DOHH2 (cell line): Measurements from ENCODE around the gene UTY.

Experiments used
- H3F3A ChIP-seq: fragments of 200-600 bp; sonication (generic), shearing (Covaris generic); 2 replicates; pipeline ENCODE4 v1.6.0; 2016; ENCODE audit warnings: antibody characterized with exemption, mild to moderate bottlenecking; ENCODE audit not compliant: control insufficient read depth, insufficient read depth
- H3K27ac ChIP-seq: fragments of 200-600 bp; sonication (generic); 2 replicates; pipeline ENCODE4 v1.5.1; 2014; ENCODE audit warnings: low read depth, mild to moderate bottlenecking, low read length, moderate library complexity
- H3K27me3 ChIP-seq: fragments of 200-600 bp; sonication (generic); 2 replicates; pipeline ENCODE4 v1.6.1; 2014; ENCODE audit warnings: mild to moderate bottlenecking, low read length, mixed read lengths; ENCODE audit not compliant: control insufficient read depth
- H3K36me3 ChIP-seq: fragments of 200-600 bp; sonication (generic); 2 replicates; pipeline ENCODE4 v1.6.1; 2014; ENCODE audit warnings: mild to moderate bottlenecking, low read length, moderate library complexity, mixed read lengths; ENCODE audit not compliant: control insufficient read depth
- H3K4me1 ChIP-seq: fragments of 200-600 bp; sonication (generic); 2 replicates; pipeline ENCODE4 v1.6.1; 2014; ENCODE audit warnings: mild to moderate bottlenecking, low read length, mixed read lengths; ENCODE audit not compliant: control insufficient read depth
- H3K4me2 ChIP-seq: fragments of 200-600 bp; sonication (generic); 2 replicates; pipeline ENCODE4 v1.6.0; 2014; ENCODE audit warnings: mild to moderate bottlenecking, low read length, moderate library complexity
- H3K4me3 ChIP-seq: fragments of 200-600 bp; sonication (generic); 2 replicates; pipeline ENCODE4 v1.5.1; 2014; ENCODE audit warnings: mild to moderate bottlenecking, low read length, mixed read lengths
- H3K79me2 ChIP-seq: fragments of 200-600 bp; sonication (generic); 2 replicates; pipeline ENCODE4 v1.6.1; 2014; ENCODE audit warnings: mild to moderate bottlenecking, low read length, mixed read lengths; ENCODE audit not compliant: control insufficient read depth
- H3K9me2 ChIP-seq: fragments of 200-600 bp; sonication (generic); replicated peaks from 2 replicates; pipeline ENCODE4 v1.6.1; 2014; ENCODE audit warnings: mild to moderate bottlenecking, low read length, mixed read lengths; ENCODE audit not compliant: control insufficient read depth
- H3K9me3 ChIP-seq: fragments of 200-600 bp; sonication (generic); 2 replicates; pipeline ENCODE4 v1.6.1; 2014; ENCODE audit warnings: antibody characterized with exemption, low read length, mixed read lengths; ENCODE audit not compliant: control insufficient read depth, insufficient read depth
- H4K20me1 ChIP-seq: fragments of 200-600 bp; sonication (generic); 2 replicates; pipeline ENCODE4 v1.6.0; 2014; ENCODE audit warnings: low read depth, mild to moderate bottlenecking, antibody characterized with exemption, low read length, moderate library complexity; ENCODE audit not compliant: control insufficient read depth, insufficient read depth
- EZH2phosphoT487 ChIP-seq: fragments of 200-600 bp; sonication (generic); IDR thresholded peaks from 2 replicates; pipeline ENCODE4 v1.6.1; 2017; ENCODE audit warnings: borderline replicate concordance, mild to moderate bottlenecking, antibody characterized with exemption, low read length, moderate library complexity, mixed read lengths
- TF ChIP-seq, protein P1 (sequence below): fragments of 200-600 bp; sonication (generic); IDR thresholded peaks from one replicate; pipeline ENCODE4 v1.5.1; 2014; ENCODE audit warnings: antibody characterized with exemption, mild to moderate bottlenecking, low read depth, low read length; ENCODE audit not compliant: poor library complexity, severe bottlenecking

Gene UTY

DNA sequence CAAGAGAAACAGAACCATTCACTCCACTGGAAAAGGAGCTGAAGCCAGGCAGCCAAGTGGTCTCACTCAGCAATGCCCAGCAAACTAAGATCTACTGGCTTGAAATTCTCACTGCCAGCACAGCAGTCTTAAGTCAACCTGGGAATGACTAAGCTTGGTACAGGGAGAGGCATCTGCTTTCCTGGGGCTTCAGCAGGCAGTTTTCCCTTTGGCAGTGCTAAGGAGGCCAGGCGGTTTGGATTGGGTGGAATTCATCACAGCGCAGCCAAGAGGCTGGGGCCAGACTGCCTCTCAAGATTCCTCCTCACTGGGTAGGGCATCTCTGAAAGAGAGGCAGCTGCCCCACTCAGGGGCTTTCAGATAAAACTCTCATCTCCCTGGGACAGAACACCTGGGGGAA is 149.2 kb downstream of the UTY start:
- TF ChIP-seq, protein P1, sequence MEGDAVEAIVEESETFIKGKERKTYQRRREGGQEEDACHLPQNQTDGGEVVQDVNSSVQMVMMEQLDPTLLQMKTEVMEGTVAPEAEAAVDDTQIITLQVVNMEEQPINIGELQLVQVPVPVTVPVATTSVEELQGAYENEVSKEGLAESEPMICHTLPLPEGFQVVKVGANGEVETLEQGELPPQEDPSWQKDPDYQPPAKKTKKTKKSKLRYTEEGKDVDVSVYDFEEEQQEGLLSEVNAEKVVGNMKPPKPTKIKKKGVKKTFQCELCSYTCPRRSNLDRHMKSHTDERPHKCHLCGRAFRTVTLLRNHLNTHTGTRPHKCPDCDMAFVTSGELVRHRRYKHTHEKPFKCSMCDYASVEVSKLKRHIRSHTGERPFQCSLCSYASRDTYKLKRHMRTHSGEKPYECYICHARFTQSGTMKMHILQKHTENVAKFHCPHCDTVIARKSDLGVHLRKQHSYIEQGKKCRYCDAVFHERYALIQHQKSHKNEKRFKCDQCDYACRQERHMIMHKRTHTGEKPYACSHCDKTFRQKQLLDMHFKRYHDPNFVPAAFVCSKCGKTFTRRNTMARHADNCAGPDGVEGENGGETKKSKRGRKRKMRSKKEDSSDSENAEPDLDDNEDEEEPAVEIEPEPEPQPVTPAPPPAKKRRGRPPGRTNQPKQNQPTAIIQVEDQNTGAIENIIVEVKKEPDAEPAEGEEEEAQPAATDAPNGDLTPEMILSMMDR, result no peak
- no peak for TF ChIP-seq EZH2phosphoT487
- H3K4me2 ChIP-seq, result no peak overlapping the region
- no peaks in the 10 kb centered on the region for H4K20me1 ChIP-seq
- no peaks in the 10 kb centered on the region for H3F3A ChIP-seq
- H3K9me2 ChIP-seq, result no peaks in the 10 kb centered on the region
- peaks cover 47% of the 10 kb centered on the region for H3K79me2 ChIP-seq
- H3K9me3 ChIP-seq, result no peaks in the 10 kb centered on the region
- no peak overlapping the region for H3K27ac ChIP-seq
- no peaks in the 10 kb centered on the region for H3K27me3 ChIP-seq
- peaks cover 67% of the 10 kb centered on the region for H3K36me3 ChIP-seq
- no peaks in the 10 kb centered on the region for H3K4me1 ChIP-seq
- H3K4me3 ChIP-seq, result no peak overlapping the region

DNA sequence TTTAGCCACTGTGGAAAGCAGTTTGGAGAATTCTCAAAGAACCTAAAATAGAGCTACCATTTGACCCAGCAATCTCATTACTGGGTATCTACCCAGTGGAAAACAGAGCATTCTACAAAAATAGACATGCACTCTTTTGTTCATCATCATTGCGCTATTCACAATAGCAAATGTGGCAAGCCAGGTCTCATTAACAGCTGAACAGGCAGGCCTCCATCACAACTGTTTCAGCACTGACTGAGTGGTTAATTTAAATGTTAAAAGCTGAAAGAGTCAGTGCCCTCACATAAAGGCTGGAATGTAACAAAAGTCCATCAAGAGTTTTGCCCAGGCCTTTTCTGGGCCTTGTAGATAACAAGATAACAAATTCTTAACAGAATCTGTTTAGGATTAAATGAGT is 166.9 kb downstream of the UTY start:
- TF ChIP-seq EZH2phosphoT487, result no peak
- Histone ChIP-seq H3K27me3 (no peaks in the 10 kb centered on the region), H3K79me2 (no peaks in the 10 kb centered on the region), H3K4me1 (no peaks in the 10 kb centered on the region), H3K9me3 (no peaks in the 10 kb centered on the region), H4K20me1 (no peaks in the 10 kb centered on the region), H3K36me3 (peaks cover 18% of the 10 kb centered on the region), H3K4me2 (no peak overlapping the region), H3F3A (no peaks in the 10 kb centered on the region), H3K27ac (no peak overlapping the region), H3K4me3 (no peak overlapping the region), H3K9me2 (no peaks in the 10 kb centered on the region)

DNA sequence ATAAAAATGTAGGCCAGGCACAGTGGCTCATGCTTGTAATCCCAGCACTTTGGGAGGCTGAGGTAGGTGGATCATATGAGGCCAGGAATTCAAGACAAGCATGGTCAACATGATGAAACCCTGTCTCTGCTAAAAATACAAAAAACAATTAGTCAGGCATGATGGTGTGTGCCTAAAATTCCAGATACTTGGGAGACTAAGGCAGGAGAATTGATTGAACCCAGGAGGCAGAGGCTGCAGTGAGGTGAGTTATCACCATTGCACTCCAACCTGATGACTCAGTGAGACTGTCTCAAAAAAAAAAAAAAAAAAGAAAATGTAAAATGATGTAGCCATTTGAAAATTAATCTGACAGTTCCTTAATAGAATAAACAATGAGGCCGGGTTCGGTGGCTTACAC is 171.9 kb downstream of the UTY start:
- Histone ChIP-seq H3F3A (no peaks in the 10 kb centered on the region), H3K79me2 (no peaks in the 10 kb centered on the region), H3K27me3 (no peaks in the 10 kb centered on the region), H3K4me3 (no peak overlapping the region), H3K9me3 (no peaks in the 10 kb centered on the region), H4K20me1 (no peaks in the 10 kb centered on the region), H3K4me1 (no peaks in the 10 kb centered on the region), H3K36me3 (peaks cover 41% of the 10 kb centered on the region), H3K4me2 (no peak overlapping the region), H3K27ac (no peak overlapping the region), H3K9me2 (no peaks in the 10 kb centered on the region)
- no peak for TF ChIP-seq EZH2phosphoT487

DNA sequence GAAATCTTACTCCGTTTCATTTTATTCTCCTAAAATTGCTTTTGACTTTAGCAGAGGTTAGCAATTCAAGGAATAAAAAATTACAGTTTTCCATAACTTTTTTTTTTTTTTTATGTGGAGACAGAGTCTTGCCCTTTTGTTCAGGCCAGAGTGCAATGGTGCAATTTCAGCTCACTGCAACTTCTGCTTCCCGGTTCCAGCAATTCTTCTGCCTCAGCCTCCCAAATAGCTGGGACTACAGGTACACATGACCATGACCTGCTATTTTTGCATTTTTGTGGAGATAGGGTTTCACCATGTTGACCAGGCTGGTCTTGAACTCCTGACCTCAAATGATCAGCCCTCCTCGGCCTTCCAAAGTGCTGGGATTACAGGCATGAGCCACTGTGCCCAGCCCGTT is 179.0 kb downstream of the UTY start:
- Histone ChIP-seq H4K20me1 (no peaks in the 10 kb centered on the region), H3K36me3 (peaks cover 62% of the 10 kb centered on the region), H3F3A (no peaks in the 10 kb centered on the region), H3K27ac (no peak overlapping the region), H3K79me2 (no peaks in the 10 kb centered on the region), H3K4me2 (no peak overlapping the region), H3K4me3 (no peak overlapping the region), H3K9me2 (no peaks in the 10 kb centered on the region), H3K27me3 (no peaks in the 10 kb centered on the region), H3K4me1 (no peaks in the 10 kb centered on the region), H3K9me3 (no peaks in the 10 kb centered on the region)
- TF ChIP-seq EZH2phosphoT487, result no peak
- TF ChIP-seq, protein P1, result no peak
